A673 (cell line): ENCODE measurements around the gene CEP83.

ENCODE experiments used
- EZH2 ChIP-seq: fragments of 200-600 bp; sonication (generic); IDR thresholded peaks from 2 replicates; pipeline ENCODE4 v1.6.1; 2017; ENCODE audit warnings: borderline replicate concordance, low read depth, mild to moderate bottlenecking, mixed read lengths, antibody characterized with exemption, low read length; ENCODE audit not compliant: poor library complexity, severe bottlenecking
- TF ChIP-seq, protein P1 (sequence below): fragments of 300-800, 200-600 bp; sonication (generic); conservative IDR thresholded peaks from 2 replicates; pipeline ENCODE4 v1.5.1; 2017; ENCODE audit warnings: low read depth, mild to moderate bottlenecking, antibody characterized with exemption, low read length, moderate library complexity, mixed read lengths

GRCh38 chr12:94372461-94372860, 87.2 kb downstream of the CEP83 start:
- TF ChIP-seq, protein P1, sequence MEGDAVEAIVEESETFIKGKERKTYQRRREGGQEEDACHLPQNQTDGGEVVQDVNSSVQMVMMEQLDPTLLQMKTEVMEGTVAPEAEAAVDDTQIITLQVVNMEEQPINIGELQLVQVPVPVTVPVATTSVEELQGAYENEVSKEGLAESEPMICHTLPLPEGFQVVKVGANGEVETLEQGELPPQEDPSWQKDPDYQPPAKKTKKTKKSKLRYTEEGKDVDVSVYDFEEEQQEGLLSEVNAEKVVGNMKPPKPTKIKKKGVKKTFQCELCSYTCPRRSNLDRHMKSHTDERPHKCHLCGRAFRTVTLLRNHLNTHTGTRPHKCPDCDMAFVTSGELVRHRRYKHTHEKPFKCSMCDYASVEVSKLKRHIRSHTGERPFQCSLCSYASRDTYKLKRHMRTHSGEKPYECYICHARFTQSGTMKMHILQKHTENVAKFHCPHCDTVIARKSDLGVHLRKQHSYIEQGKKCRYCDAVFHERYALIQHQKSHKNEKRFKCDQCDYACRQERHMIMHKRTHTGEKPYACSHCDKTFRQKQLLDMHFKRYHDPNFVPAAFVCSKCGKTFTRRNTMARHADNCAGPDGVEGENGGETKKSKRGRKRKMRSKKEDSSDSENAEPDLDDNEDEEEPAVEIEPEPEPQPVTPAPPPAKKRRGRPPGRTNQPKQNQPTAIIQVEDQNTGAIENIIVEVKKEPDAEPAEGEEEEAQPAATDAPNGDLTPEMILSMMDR, result no peak
- no peak for TF ChIP-seq EZH2
